Stimulated activated CD4-positive, alpha-beta T cell treated with anti-CD3 and anti-CD28 coated beads, Interleukin-1b, Interleukin-23, amount 100 ng/mL, for 24 hours (primary cell): ENCODE results near the gene AKAP8L.

Experiments
- DNase-seq, 4 experiments: peaks; one replicate each; pipeline ENCODE4 v3.0.0-alpha.2; 2020; ENCODE audit warnings: low read depth in 4 of 4, low spot score in 1 of 4

AKAP8L gene

DNA sequence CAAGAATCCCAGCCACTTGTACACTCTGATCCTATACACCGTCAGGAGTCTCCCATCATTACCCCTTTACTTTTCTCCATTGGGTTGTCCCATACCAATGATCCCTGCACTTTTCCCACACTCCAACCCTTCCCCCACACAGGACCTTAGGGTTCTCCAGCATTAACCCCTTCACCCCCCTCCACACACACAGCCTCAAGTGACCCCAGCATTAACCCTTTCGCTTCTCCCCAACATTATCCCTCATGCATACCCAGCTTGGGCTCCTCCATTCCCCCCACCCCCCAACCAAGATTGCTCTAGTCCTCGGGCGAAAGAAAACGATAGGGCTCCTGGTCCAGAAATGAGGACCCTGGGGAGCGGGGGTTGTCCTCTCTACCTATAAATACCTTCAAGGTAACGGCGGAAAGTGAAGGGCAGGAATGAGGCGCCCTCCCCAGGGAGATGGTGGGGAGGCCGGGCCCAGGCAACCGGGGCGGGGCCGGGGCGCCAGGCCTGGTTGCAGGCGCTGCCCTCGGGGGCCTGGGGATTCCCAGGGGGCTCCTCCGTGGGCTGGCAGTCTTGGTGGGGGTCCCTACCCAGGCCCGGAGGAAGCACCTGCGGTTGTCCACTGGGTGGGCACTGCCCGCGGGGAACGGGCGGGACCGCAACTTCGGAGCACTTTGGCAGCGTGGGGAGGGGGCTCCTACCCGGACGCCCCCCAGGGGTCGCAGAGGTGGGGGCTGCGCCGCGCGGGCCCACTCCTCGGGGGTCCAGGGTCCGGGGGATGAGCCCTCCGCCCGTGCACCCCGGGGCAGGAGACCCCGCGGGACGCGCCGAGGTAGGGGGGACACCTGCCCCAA lies 30.2 kb upstream of the AKAP8L start:
- DNase-seq = no peak

DNA sequence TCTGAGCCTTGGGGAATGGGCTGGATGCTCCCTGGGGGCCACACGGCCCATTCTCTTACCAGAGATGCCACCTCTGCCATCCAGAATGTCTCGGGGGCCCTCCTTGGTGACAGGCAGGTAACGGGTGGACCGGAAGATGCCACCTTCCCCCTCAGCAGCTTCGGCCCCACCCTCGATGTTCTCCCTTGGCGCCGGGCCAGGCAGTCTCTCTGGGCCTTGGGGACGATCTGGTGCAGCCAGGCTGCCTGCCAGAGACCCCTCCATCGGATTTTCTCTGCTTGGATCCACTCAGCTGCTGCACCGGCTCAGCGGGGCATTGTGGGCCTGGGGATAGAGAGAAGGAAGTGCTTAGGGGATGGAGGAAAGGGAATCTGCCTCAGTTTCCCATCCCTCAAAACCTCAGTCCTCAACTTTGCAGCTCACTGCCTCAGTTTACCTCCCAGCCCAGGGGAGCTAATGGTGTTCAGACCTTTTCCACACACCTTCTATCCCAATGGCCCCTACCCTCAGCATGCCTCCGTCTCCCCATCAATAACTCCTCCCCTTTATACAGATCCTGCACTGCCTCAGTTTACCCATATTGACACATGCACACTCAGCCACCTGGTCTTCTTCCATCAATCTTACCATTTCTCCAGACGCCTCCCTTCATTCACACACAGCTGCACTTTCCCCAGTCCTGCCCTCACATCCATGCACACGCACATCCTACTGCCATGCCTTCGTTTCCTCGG lies 29.4 kb upstream of the AKAP8L start:
- no peak for DNase-seq

DNA sequence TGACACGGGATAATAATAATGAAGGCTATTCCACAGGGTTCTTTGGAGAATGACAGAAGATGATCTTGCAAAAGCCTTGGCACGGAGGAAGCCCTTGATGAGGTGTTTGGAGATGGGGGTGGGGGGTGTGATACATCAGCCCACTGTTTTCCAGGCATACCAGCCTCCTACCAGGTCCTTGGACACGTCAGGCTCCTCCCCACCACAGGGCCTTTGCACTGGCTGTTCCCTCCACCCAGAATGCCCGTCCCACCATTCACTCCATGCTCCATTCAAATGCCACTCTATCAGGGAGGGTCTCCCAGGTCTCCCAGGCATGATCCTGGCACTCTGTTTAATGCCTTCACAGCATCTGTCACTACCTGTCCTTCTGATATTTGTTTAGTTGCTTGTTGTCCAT lies 28.3 kb upstream of the AKAP8L start:
- no peak for DNase-seq

DNA sequence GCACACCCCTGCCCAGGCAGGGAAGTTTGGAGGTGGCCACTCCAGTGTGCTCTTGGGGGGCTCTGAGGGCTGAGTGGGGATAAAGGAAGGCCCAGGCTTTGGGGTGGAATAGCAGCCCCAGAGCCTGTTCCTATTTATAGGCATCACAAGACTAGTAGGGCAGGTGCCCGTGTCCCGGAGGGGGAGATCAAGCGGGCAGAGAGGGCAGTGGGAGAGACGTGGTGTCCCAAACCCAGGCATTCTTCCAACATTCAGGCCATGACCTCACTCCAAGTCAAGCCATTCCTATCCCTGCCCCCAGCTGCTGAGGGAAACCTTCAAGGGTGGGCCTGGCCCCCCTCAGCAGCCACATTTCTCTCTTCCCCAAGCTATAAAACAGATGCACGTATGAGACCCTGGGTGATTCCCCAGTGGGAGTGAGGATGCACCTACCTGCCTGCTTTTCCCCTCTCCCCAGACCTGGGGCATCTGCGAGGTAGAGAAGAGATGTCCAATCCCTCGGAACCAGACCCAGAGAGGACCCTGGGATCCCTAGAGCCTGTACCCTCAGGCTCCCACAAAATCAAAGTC lies 27.1 kb upstream of the AKAP8L start:
- DNase-seq = no peak

DNA sequence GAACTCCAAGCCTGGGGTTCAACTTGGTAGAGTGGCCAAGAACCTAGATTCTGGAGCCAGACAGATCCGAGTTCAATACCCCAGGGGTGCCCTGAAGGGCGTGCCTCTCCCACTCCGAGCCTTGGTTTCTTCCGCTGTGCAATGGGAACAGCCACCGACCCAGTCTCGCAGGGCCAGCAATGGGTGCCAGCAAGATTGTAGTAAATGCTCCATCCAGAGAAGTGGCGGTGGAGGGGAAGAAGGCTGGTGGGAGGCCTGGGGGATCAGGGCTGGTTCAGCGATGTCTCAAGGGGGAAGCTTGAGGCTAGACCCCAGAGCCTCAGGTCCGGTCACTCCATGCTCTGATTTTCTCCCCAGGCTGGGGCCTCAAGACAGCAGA lies 26.4 kb upstream of the AKAP8L start:
- no peak for DNase-seq

DNA sequence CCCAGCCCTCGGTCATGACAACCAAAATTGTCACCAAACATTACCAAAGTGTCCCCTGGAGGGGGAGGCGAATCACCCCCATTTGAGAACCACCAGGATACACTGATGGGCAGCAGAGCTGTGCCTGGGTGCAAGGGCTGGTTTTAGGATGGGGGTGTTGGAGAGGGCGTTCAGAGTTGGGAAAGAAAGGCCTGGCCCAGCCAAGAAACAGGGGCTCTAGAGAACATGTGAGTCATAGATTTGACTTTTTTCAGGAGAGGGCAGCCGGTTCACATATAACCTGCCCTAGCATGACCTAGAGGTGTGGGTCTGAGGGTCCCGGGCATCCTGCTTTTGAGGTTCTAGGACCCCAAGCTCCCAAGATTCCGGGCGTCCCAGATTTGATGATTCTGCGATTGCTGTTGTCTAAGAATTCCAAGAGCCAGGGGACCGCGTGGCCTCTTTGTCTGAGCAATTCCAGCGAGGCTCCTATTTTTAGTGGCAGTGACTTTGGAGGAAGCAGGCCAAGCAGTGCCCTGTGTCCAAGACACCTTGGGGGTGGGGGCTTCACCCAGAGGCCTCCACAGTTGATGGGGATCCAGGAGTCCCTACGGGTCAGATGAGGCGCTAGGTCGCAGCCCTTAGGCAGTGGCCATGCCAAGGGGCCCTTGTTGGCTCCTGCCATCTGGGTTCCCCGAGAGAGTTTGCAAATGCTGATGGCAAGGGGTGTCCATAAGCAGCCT lies 25.9 kb upstream of the AKAP8L start:
- DNase-seq = no peak

DNA sequence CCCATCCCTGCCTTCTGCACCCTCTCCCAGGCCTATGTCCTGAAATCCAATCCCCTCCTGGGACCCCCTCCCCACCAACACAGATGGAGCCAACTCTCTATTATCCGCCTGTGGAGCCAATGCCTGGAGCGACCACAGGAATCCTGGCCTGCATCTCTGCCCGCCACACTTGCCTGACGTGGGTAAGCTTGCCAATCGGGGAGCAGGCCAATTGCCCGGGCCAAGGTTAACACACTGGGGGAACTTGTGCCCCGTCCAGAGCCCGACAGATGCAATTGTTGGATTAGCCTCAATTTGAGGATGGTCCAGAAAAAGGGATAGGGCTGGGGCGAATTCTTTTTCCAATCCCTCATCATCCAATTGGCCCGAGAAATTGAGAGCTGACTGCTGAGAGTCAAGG lies 25.1 kb upstream of the AKAP8L start:
- DNase-seq = no peak

DNA sequence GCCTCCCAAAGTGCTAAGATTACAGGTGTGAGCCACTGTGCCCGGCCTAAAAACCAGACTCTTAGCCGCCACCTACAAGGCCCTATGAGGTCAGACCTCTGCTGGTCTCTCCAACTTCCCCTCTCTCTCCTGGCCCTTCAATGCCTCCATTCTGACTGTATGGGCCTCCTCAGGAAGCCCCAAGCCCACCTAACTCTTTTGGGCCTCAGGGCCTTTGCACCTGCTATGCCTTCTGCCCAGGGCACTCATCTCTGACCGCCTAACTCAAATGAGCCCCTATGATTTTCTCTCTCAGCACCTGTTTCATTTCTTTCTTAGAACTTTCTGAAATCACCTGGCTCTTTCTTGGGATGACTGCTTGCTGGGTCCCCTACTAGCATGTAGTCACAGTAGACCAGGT lies 24.5 kb upstream of the AKAP8L start:
- no peak for DNase-seq

DNA sequence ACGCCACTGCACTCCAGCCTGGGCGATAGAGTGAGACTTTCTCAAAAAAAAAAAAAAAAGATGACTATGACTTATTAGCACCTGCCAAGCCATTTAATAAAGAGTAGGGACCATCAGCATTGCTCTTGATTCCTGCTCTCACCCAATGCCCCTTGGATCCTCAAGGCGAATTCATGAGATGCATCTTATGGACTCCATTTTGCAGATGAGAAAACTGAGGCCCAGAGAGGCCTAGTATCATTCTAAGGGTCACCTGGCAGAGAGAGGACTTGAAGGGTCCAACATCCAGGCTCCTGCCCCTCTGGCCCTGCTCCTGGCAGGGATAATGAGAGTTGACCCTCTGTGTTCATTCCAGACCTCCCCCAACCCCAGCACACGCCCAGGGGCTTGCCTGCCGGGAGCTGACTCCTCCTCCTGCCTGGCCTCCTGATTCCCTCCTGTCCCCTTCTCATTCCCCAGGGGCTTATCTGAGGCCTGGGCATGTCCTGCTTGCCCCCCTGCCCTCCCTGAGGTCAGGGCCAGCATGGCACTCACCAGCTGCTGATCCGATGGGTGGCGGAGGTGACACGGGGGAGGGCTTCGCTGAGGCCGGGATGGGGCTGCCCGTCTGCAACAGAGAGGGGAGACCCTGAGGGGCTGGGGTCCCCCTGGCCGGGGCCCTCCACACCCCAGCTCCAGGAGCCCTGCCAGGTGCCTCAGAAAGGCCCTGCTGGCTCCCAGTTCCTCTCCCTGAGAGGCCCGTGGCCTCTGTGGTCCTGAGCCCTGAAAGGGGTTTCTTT lies 23.5 kb upstream of the AKAP8L start:
- DNase-seq = no peak

DNA sequence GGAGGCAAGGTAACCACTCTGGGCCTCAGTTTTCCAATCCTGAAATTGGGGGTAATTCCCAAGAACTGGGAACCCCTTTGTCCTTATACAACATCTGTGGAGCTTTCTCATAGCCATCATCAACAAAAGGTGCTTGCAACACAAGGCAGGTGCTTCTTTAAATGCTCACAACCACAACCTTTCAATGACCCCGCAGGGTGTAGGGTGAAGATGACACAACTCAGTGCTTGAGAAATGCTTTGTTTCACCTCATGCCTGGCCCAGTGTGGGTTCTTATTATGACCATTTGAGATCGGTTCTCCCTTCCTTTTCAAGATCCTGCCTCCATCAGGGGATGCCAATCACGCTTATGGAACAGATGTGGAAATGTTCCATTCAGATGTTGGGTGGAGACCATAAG lies 22.5 kb upstream of the AKAP8L start:
- DNase-seq = no peak

DNA sequence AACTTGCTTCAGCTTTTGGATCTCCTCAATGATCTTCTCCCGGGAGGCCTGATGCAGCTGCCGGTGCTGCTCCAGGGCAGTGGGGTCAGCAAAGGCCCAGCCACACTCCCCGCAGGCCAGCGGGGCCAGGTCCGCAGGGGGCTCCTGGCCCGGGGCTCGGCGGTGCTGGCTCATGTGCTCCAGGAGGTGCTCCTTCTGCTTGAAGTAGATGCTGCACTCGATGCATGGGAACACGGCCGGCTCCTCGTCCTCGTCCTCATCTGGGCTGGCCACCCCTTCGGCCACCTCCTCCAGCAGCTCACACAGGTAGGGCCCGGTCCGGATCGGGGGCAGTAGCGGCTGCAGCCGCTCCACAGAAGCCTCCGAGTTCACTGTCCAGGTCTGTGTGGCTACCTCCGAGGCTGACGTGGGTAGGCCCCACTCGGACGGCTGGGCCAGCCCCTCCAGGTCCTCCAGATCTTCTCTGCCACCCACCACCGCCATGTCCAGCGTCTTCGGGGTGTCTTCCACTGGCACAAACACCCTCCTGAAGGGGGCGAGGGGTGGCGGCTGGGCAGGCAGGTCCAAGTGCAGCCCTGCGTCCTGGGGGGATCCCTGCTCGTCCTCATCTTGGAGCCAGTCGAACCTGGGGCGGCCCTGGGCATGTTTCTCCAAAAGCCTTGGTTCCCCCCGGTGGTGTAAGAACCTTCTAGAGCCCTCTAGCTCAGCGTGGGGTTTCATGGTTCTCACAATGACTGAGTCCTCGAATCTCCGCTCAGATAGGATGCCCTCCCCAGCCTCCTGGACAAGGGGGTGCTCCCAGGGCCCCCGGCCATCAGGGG lies 21.2 kb upstream of the AKAP8L start:
- no peak for DNase-seq

DNA sequence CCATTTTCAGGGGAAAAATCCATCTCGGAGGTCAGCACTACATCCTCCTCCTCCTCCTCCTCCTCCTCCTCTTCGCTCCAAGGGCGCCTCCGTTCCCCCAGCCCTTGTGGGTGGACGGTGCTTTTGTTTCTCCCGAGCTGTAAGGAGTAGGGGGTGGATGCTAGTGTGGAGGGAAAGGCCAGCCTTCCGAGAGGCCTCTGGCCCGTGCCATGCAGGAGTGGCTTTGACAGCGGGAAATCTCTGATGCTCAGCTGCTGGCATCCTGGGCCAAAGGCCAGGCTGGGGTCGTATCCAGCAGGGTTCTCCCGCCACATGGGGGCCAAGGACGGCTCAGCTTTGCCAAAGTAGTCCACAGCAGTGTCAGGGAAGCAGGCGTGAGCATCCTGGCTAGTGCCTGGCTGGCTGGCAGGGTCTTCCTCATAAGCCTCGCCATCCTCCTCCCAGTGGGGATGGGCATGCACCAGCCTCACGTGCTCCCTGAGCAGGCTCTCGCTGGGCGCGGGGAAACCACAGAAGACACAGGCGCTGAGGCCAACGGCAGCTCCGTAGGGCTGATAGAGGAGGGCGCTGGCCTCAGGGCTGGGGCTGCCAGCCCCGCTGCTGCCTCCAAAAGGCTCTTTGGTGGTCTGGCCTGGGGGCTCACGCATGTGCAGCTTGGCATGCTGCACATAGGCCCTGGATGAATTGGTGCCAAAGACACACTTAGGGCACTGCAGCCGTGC lies 20.5 kb upstream of the AKAP8L start:
- no peak for DNase-seq

DNA sequence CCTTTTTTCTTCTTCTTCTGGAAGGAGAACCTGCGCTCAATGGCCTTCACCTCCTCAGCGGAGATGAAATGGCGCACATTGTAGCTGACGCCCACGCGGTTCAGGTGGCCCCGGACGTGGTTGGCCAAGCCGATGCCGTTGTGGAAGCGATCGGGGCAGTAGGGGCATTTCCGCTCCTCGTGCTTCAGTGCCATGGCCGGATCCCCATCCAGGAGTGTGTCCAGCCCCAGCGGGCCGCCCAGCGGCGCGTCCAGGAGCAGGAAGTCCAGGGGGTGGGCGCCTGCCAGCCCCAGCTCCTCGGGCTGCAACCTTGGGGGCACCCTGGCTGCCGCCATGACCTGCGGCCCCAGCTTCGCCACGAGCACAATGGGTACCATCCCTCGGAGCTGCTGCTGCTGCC lies 19.8 kb upstream of the AKAP8L start:
- DNase-seq = no peak

DNA sequence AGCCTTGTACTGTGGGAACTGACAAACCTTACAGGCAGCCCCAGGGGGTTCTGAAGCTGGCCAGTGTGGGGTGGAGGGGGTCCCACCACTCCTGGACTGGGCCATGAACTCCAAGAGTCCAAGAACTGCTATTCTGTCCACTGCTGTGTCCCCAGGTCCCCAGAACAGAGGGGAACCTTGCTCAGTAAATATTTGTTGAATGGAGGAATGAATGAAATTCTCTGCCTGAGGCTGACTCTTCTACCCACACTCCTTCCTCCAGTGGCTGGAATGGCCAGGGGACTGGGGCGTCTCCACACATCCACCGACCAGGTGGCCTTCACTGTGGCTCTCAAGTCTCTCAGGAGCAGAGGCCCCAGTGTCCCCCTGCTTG lies 19.3 kb upstream of the AKAP8L start:
- no peak for DNase-seq

DNA sequence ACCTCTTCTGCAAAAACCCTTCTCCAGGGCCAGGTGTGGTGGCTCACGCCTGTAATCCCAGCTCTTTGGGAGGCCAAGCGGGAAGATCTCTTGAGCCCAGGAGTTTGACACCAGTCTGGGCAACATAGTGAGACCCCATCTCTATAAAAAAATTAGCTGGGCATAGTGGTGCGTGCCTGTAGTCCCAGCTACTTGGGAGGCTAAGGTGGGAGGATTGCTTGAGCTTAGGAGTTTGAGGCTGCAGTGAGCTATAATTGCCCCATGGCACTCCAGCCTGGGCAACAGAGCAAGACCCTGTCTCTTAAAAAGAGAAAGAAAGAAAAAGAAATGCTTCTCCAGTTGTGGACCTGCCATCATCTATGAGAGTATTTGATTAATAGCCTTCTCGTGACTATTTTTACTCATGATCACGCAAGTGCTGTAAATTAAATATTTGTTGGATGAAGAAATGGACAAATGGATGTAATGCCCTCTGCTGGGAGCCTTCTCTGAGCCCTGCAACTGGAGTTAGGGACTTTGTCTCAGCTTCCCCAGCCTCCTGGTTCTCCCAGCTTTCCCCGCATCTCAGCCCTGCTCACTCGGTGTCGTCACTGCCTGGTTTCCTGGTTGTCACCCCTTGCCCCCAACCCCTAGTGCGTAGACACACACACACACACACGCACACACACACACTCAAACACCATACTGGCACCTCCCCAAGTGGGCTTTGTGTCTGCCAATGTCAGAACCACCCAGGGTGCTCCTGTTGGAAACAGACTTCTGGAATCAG lies 18.8 kb upstream of the AKAP8L start:
- DNase-seq = no peak

DNA sequence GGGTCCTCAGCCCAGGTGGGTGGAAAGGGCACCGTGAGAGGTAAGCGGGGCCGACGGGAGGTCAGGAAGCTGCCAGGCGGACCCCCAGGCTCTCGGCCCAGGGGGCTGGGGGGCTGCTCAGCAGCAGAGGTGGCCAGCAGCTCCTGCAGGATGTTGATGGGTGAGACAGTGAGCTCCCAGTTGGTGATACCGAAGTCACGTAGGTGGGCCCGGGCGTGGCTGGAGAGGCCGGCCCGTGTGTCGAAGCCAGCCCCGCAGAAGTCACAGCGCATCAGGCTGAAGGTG lies 18.0 kb upstream of the AKAP8L start:
- no peak for DNase-seq

DNA sequence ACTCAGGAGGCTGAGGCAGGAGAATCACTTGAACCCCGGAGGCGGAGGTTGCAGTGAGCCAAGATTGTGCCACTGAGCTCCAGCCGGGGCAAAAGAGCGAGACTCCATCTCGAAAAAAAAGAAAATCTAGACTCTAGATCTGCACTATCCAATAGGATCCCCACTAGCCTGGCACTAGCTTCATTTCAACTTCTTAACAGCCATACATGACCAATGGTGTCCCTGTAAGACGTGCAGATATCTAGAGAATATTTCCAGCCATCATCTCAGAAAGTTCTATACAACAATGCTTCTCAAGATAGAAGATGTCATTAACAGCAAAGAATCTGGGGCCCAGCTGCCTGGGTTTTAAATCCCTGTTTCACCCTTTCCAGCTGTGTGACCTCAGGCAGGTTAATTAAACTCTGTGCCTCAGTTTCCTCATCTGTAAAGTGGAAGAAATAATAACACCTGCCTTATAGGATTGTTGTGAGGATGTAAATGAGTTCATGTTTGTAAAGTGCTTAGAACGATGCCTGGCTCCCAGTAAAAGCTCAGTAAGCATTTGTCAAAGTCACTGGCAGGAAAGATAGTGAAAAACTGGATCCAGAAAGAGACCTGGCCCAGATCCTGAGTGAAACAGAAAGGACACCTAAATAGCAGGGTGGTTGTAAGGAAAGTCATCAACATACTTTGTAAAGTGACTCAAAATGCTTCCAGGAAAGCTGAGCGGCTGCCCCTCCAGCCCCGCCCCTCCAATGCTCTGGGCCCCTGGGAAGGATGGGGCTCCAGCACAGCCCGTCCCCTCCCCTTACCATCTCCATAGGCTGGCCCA lies 17.4 kb upstream of the AKAP8L start:
- no peak for DNase-seq

DNA sequence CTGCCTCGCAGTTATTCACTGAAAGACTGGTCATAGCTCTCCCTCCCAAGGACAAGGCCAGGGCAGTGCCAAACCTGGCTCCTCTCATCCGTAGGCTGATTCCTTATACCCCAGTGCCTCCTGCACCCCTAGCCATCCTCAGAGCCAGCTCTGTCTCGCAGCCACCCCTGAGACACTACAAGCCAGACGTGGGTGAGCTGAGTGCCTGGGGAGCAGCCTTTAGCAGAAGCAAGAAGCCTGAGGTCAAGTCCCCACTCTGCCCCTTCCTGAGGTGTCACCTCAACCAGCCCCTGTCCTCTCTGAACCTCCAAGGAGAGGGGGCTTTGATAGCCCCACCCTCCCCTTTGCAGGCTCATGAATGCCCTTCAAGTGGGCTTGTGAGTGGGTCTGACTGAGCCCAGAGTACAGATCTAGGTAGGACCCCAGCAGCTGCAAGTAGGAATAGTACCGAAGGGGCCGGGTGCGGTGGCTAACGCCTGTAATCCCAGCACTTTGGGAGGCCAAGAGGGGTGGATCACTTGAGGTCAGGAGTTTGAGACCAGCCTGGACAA lies 14.8 kb upstream of the AKAP8L start:
- DNase-seq = no peak
